AG04450 (cell line): ENCODE data around the gene SLC19A1. TPM values are rescaled to one million over a fixed set of nuclear protein-coding genes. Genes with fewer than 3 reads are reported as not detected.

Experiments
- CTCF ChIA-PET: fragments of 300-600, 350-600 bp; formaldehyde crosslinking; extraction: SDS; loops from one replicate; lab custom pipeline; 2022; ENCODE audit warnings: antibody characterized with exemption, inconsistent platforms; lab: Charles Lee
- POLR2A ChIA-PET: fragments of 350-600 bp; formaldehyde crosslinking; extraction: SDS; loops from one replicate; lab custom pipeline; 2021; ENCODE audit warnings: antibody characterized with exemption, inconsistent platforms; lab: Yijun Ruan, JAX
- DNase-seq: peaks from one replicate; pipeline ENCODE4 v3.0.0-alpha.2; 2011; ENCODE audit warnings: low read depth, low spot score
- H3K27ac ChIP-seq: one replicate; pipeline ENCODE4 v1.5.1; 2012; ENCODE audit warnings: low read depth, low read length, control low read depth
- H3K27me3 ChIP-seq: one replicate; pipeline ENCODE4 v1.6.0; 2012; ENCODE audit warnings: low read length; ENCODE audit not compliant: control insufficient read depth, insufficient read depth
- H3K4me3 ChIP-seq: 2 replicates; pipeline ENCODE4 v1.5.1; 2011; ENCODE audit warnings: mild to moderate bottlenecking, low read depth, low read length, control low read depth
- H3K9me3 ChIP-seq: 2 replicates; pipeline ENCODE4 v1.5.1; 2012; ENCODE audit warnings: low read length; ENCODE audit not compliant: control insufficient read depth, insufficient read depth
- polyA plus RNA-seq: library from polyadenylated mRNA; depleted of rRNA; stranded (reverse); fragments of >200 nt; gene quantifications from 2 replicates; pipeline ENCODE4 v1.2.3, GENCODE V29; 2011
- TF ChIP-seq, protein P1 (sequence below): IDR thresholded peaks from 2 replicates; pipeline ENCODE4 v1.5.1; 2011; ENCODE audit warnings: low read depth, low read length, control low read depth, inconsistent platforms

The SLC19A1 gene
- polyA plus RNA-seq, 1 experiment = 4.4 TPM

- H3K27ac ChIP-seq = no peak overlapping the region
These were observed 9.8 kb upstream of the SLC19A1 start for GRCh38 chr21:45551783-45552695.

GRCh38 chr21:45551316-45551715 lies 9.1 kb upstream of the SLC19A1 start:
- no peak overlapping the region for H3K27ac ChIP-seq
- no peak overlapping the region for H3K4me3 ChIP-seq
- H3K9me3 ChIP-seq = no peaks in the 10 kb centered on the region; the same call in 1 of the 2 replicates
- TF ChIP-seq, protein P1, sequence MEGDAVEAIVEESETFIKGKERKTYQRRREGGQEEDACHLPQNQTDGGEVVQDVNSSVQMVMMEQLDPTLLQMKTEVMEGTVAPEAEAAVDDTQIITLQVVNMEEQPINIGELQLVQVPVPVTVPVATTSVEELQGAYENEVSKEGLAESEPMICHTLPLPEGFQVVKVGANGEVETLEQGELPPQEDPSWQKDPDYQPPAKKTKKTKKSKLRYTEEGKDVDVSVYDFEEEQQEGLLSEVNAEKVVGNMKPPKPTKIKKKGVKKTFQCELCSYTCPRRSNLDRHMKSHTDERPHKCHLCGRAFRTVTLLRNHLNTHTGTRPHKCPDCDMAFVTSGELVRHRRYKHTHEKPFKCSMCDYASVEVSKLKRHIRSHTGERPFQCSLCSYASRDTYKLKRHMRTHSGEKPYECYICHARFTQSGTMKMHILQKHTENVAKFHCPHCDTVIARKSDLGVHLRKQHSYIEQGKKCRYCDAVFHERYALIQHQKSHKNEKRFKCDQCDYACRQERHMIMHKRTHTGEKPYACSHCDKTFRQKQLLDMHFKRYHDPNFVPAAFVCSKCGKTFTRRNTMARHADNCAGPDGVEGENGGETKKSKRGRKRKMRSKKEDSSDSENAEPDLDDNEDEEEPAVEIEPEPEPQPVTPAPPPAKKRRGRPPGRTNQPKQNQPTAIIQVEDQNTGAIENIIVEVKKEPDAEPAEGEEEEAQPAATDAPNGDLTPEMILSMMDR = no peak
- ChIA-PET CTCF (no interaction called here), POLR2A (interaction anchor here (0.6 kb wide), 1 partner anchor 9 kb away, joined by 4 read pairs; no protein-coding TSS in a partner anchor)
- peaks cover 10% of the 10 kb centered on the region for H3K27me3 ChIP-seq
- no peak for DNase-seq

More at GRCh38 chr21:45551783-45552695, 9.8 kb upstream of the SLC19A1 start:
- DNase-seq = no peak
- CTCF ChIA-PET = no interaction called here
- POLR2A ChIA-PET = no interaction called here
- Histone ChIP-seq H3K9me3 (no peaks in the 10 kb centered on the region; the same call in 1 of the 2 replicates), H3K4me3 (no peak overlapping the region), H3K27me3 (peaks cover 8% of the 10 kb centered on the region)
- TF ChIP-seq, protein P1 = no peak

GRCh38 chr21:45550522-45551210 lies 8.4 kb upstream of the SLC19A1 start:
- TF ChIP-seq, protein P1 = no peak
- ChIA-PET CTCF (no interaction called here), POLR2A (interaction anchor here (0.6 kb wide), 1 partner anchor 8 kb away, joined by 4 read pairs; no protein-coding TSS in a partner anchor)
- Histone ChIP-seq H3K27me3 (peaks cover 10% of the 10 kb centered on the region), H3K4me3 (no peak overlapping the region), H3K9me3 (no peaks in the 10 kb centered on the region; the same call in 1 of the 2 replicates), H3K27ac (no peak overlapping the region)
- DNase-seq = no peak

- Histone ChIP-seq H3K27ac (no peak overlapping the region), H3K4me3 (no peak overlapping the region), H3K9me3 (no peaks in the 10 kb centered on the region; the same call in 1 of the 2 replicates), H3K27me3 (peaks cover 10% of the 10 kb centered on the region)
- POLR2A ChIA-PET = interaction anchor here (0.6 kb wide), 1 partner anchor 281 kb away, joined by 3 read pairs; no protein-coding TSS in a partner anchor
- CTCF ChIA-PET = no interaction called here
- TF ChIP-seq, protein P1 = no peak
- no peak for DNase-seq
These were observed 7.6 kb upstream of the SLC19A1 start for GRCh38 chr21:45549626-45550463.
